Mucosa of stomach (tissue), 1 donor: ENCODE results near the gene ASGR1.
"Not testable (repeated sequence)": the region's sequence is repeated elsewhere in the genome, so short reads cannot be mapped to it uniquely, and the experiment has no call there.

Experiments
- H3K27me3 ChIP-seq: one replicate; pipeline ENCODE4 v1.7.0; 2013; ENCODE audit warnings: mild to moderate bottlenecking, low read length; ENCODE audit not compliant: control insufficient read depth, insufficient read depth
- H3K36me3 ChIP-seq: one replicate; pipeline ENCODE4 v1.7.0; 2013; ENCODE audit warnings: low read length; ENCODE audit not compliant: control insufficient read depth, insufficient read depth
- H3K4me1 ChIP-seq: one replicate; pipeline ENCODE4 v1.7.0; 2013; ENCODE audit warnings: mild to moderate bottlenecking, low read length; ENCODE audit not compliant: control insufficient read depth, insufficient read depth
- H3K4me3 ChIP-seq: one replicate; pipeline ENCODE4 v1.7.0; 2013; ENCODE audit warnings: low read length
- H3K9ac ChIP-seq: one replicate; pipeline ENCODE4 v1.7.0; 2013; ENCODE audit warnings: mild to moderate bottlenecking, low read length, moderate library complexity
- H3K9me3 ChIP-seq: one replicate; pipeline ENCODE4 v1.7.0; 2013; ENCODE audit warnings: mild to moderate bottlenecking, low read length, moderate library complexity; ENCODE audit not compliant: control insufficient read depth
- donor health status: Pancreatic carcinoma.

ASGR1 gene

GRCh38 chr17:7177191-7177953 lies 1.8 kb downstream of the ASGR1 start:
- H3K9ac ChIP-seq: peak overlapping the region; percentile 28
- H3K4me3 ChIP-seq: no peak overlapping the region
- H3K27me3 ChIP-seq: peaks cover 29% of the 10 kb centered on the region
- peaks cover 26% of the 10 kb centered on the region for H3K4me1 ChIP-seq
- no peaks in the 10 kb centered on the region for H3K36me3 ChIP-seq
- H3K9me3 ChIP-seq: no peaks in the 10 kb centered on the region

GRCh38 chr17:7176841-7177190 lies 2.4 kb downstream of the ASGR1 start:
- peaks cover 26% of the 10 kb centered on the region for H3K4me1 ChIP-seq
- H3K36me3 ChIP-seq: no peaks in the 10 kb centered on the region
- no peaks in the 10 kb centered on the region for H3K9me3 ChIP-seq
- H3K9ac ChIP-seq: no peak overlapping the region
- H3K27me3 ChIP-seq: peaks cover 29% of the 10 kb centered on the region
- no peak overlapping the region for H3K4me3 ChIP-seq

- Histone ChIP-seq H3K4me1 (peaks cover 26% of the 10 kb centered on the region), H3K9ac (no peak overlapping the region), H3K27me3 (peaks cover 29% of the 10 kb centered on the region), H3K36me3 (no peaks in the 10 kb centered on the region), H3K4me3 (no peak overlapping the region), H3K9me3 (no peaks in the 10 kb centered on the region)
Measured at GRCh38 chr17:7176107-7176840, 2.9 kb downstream of the ASGR1 start.

GRCh38 chr17:7175330-7175733 lies 3.8 kb downstream of the ASGR1 start:
- Histone ChIP-seq H3K4me1 (peaks cover 26% of the 10 kb centered on the region), H3K9me3 (no peaks in the 10 kb centered on the region), H3K27me3 (peaks cover 29% of the 10 kb centered on the region), H3K4me3 (no peak overlapping the region), H3K9ac (no peak overlapping the region), H3K36me3 (no peaks in the 10 kb centered on the region)

GRCh38 chr17:7174603-7175326 lies 4.4 kb downstream of the ASGR1 start:
- Histone ChIP-seq H3K27me3 (peaks cover 29% of the 10 kb centered on the region), H3K36me3 (no peaks in the 10 kb centered on the region), H3K4me1 (peaks cover 26% of the 10 kb centered on the region), H3K4me3 (no peak overlapping the region), H3K9ac (peak overlapping the region; percentile 59), H3K9me3 (no peaks in the 10 kb centered on the region)

- H3K36me3 ChIP-seq: no peaks in the 10 kb centered on the region
- peak overlapping the region; percentile 59 for H3K9ac ChIP-seq
- no peak overlapping the region for H3K4me3 ChIP-seq
- peaks cover 26% of the 10 kb centered on the region for H3K4me1 ChIP-seq
- peaks cover 29% of the 10 kb centered on the region for H3K27me3 ChIP-seq
- H3K9me3 ChIP-seq: no peaks in the 10 kb centered on the region
Measured at GRCh38 chr17:7173687-7174602, 5.2 kb downstream of the ASGR1 start.

GRCh38 chr17:7172522-7173191 lies 6.5 kb downstream of the ASGR1 start:
- H3K4me3 ChIP-seq, H3K36me3 ChIP-seq, H3K9ac ChIP-seq, H3K9me3 ChIP-seq: not testable (repeated sequence)
- Histone ChIP-seq H3K27me3 (peaks cover 20% of the 10 kb centered on the region), H3K4me1 (peaks cover 19% of the 10 kb centered on the region)

GRCh38 chr17:7169565-7169908 lies 9.6 kb downstream of the ASGR1 start:
- not testable (repeated sequence) for H3K36me3 ChIP-seq, H3K4me1 ChIP-seq, H3K9me3 ChIP-seq, H3K27me3 ChIP-seq, H3K4me3 ChIP-seq, H3K9ac ChIP-seq

GRCh38 chr17:7168841-7169564 lies 10.2 kb downstream of the ASGR1 start:
- H3K4me1 ChIP-seq, H3K4me3 ChIP-seq, H3K9me3 ChIP-seq, H3K36me3 ChIP-seq, H3K9ac ChIP-seq, H3K27me3 ChIP-seq: not testable (repeated sequence)

- Histone ChIP-seq H3K9ac (no peak overlapping the region), H3K27me3 (no peaks in the 10 kb centered on the region), H3K36me3 (no peaks in the 10 kb centered on the region), H3K4me3 (no peak overlapping the region), H3K4me1 (no peaks in the 10 kb centered on the region), H3K9me3 (no peaks in the 10 kb centered on the region)
Measured at GRCh38 chr17:7167832-7168231, 11.3 kb downstream of the ASGR1 start.

GRCh38 chr17:7166873-7167272 lies 12.3 kb downstream of the ASGR1 start:
- Histone ChIP-seq H3K36me3 (no peaks in the 10 kb centered on the region), H3K4me3 (no peak overlapping the region), H3K27me3 (no peaks in the 10 kb centered on the region), H3K9me3 (no peaks in the 10 kb centered on the region), H3K4me1 (no peaks in the 10 kb centered on the region), H3K9ac (no peak overlapping the region)
